ENCODE results near the gene SLC2A4. TPM values are rescaled to one million over a fixed set of nuclear protein-coding genes. Genes with fewer than 3 reads are reported as not detected.

SLC2A4 gene
- 1 to 10 TPM in 2 of 4 donors, under 1 TPM in 2; 0.31 to 5.0 (median 1.2) TPM for polyA plus RNA-seq
- long read RNA-seq, donor 1, result 0 reads
- long read RNA-seq, donor 2, result 0 reads
- long read RNA-seq, donor 3, result 0 reads
- long read RNA-seq, donor 4, result 0 reads
- long read RNA-seq, donor 5, result 0 reads
- long read RNA-seq, donor 6, result 0 reads
- long read RNA-seq, donor 7, transcript SLC2A4-201 (11 exons, 3,426 nt), result major isoform, 10 of 12 reads
- long read RNA-seq, donor 7, partial matches to known transcripts, result 0 of 12 reads
- long read RNA-seq, donor 7, other reads (novel, unspliced or antisense), result 0 of 12 reads
- long read RNA-seq, donor 8, result 0 reads
- long read RNA-seq, donor 9, result 0 reads
- long read RNA-seq, donor 10, result 0 reads

GRCh38 chr17:7281074-7281952 lies at the start of gene SLC2A4:
Gene SLC2A4, plus strand, starts transcription at chr17:7281718. Its CDS starts 217 bp downstream, at chr17:7281935.
- Histone ChIP-seq H3K27ac (ENCODE audit: low read depth in 1 of 3, low read length in 2 of 3) (peak within 1 kb of the TSS in 2 of 3 donors; percentile 6 to 82), H3K9me3 (ENCODE audit: control insufficient read depth in 2 of 2, insufficient read depth in 1 of 2, low read depth in 1 of 2, low read length in 1 of 2) (no peaks in the 10 kb centered on the region), H3K27me3 (ENCODE audit: control insufficient read depth in 3 of 3, insufficient read depth in 3 of 3, low read length in 3 of 3) (peaks cover 0 to 17% (median 0%) of the 10 kb centered on the region in 3 donors), H3K4me3 (ENCODE audit: low read depth in 1 of 3, low read length in 3 of 3) (peak within 1 kb of the TSS in 2 of 3 donors; percentile 44 to 48), H3K4me1 (ENCODE audit: control insufficient read depth in 3 of 3, insufficient read depth in 2 of 3, low read depth in 1 of 3, low read length in 2 of 3) (peaks cover 0 to 30% (median 0%) of the 10 kb centered on the region in 3 donors), H3K36me3 (ENCODE audit: control insufficient read depth in 3 of 3, insufficient read depth in 2 of 3, low read depth in 1 of 3, low read length in 3 of 3) (no peaks in the 10 kb centered on the region)
- FAIRE-seq (no peak), DNase-seq (peak; percentile 94 to 97)
- WGBS, 3 donors, result 0 to 1% (median 0%) methylated on average over 50 to 71 of the region's 71 CpGs

- no peak overlapping the region for H3K27ac ChIP-seq (ENCODE audit: low read depth in 1 of 3, low read length in 2 of 3)
- FAIRE-seq (no peak), DNase-seq (no peak)
- peaks cover 2 to 38% (median 4%) of the 10 kb centered on the region in 3 donors for H3K4me1 ChIP-seq (ENCODE audit: control insufficient read depth in 3 of 3, insufficient read depth in 2 of 3, low read depth in 1 of 3, low read length in 2 of 3)
- no peaks in the 10 kb centered on the region for H3K9me3 ChIP-seq (ENCODE audit: control insufficient read depth in 2 of 2, insufficient read depth in 1 of 2, low read depth in 1 of 2, low read length in 1 of 2)
- H3K4me3 ChIP-seq (ENCODE audit: low read depth in 1 of 3, low read length in 3 of 3), result no peak overlapping the region
- H3K36me3 ChIP-seq (ENCODE audit: control insufficient read depth in 3 of 3, insufficient read depth in 2 of 3, low read depth in 1 of 3, low read length in 3 of 3), result peaks cover 6 to 69% (median 7%) of the 10 kb centered on the region in 3 donors
- H3K27me3 ChIP-seq (ENCODE audit: control insufficient read depth in 3 of 3, insufficient read depth in 3 of 3, low read length in 3 of 3), result no peaks in the 10 kb centered on the region
- 77 to 84% (median 78%) methylated on average over 5 of the region's 5 CpGs for WGBS, 3 donors
These were observed 49.4 kb upstream of the SLC2A4 start for GRCh38 chr17:7232114-7232513.

- DNase-seq, result no peak
- WGBS, 3 donors, result 0 to 3% (median 2%) methylated on average over 9 of the region's 9 CpGs
- H3K36me3 ChIP-seq (ENCODE audit: control insufficient read depth in 3 of 3, insufficient read depth in 2 of 3, low read depth in 1 of 3, low read length in 3 of 3), result peaks cover 6 to 56% (median 7%) of the 10 kb centered on the region in 3 donors
- H3K4me3 ChIP-seq (ENCODE audit: low read depth in 1 of 3, low read length in 3 of 3), result peak overlapping the region; percentile 74 to 93 (median 75)
- FAIRE-seq, result no peak
- H3K9me3 ChIP-seq (ENCODE audit: control insufficient read depth in 2 of 2, insufficient read depth in 1 of 2, low read depth in 1 of 2, low read length in 1 of 2), result no peaks in the 10 kb centered on the region
- peak overlapping the region; percentile 41 to 92 (median 86) for H3K27ac ChIP-seq (ENCODE audit: low read depth in 1 of 3, low read length in 2 of 3)
- no peaks in the 10 kb centered on the region for H3K27me3 ChIP-seq (ENCODE audit: control insufficient read depth in 3 of 3, insufficient read depth in 3 of 3, low read length in 3 of 3)
- H3K4me1 ChIP-seq (ENCODE audit: control insufficient read depth in 3 of 3, insufficient read depth in 2 of 3, low read depth in 1 of 3, low read length in 2 of 3), result peaks cover 2 to 39% (median 4%) of the 10 kb centered on the region in 3 donors
These were observed 47.8 kb upstream of the SLC2A4 start for GRCh38 chr17:7233701-7234082.

GRCh38 chr17:7234083-7234951 lies 47.2 kb upstream of the SLC2A4 start, which contains the start of gene DVL2:
Gene DVL2, minus strand, starts transcription at chr17:7234517. Its CDS starts 255 bp downstream, at chr17:7234262.
- FAIRE-seq, result no peak
- peak within 1 kb of the TSS; percentile 41 to 92 (median 86) for H3K27ac ChIP-seq (ENCODE audit: low read depth in 1 of 3, low read length in 2 of 3)
- no peaks in the 10 kb centered on the region for H3K27me3 ChIP-seq (ENCODE audit: control insufficient read depth in 3 of 3, insufficient read depth in 3 of 3, low read length in 3 of 3)
- no peaks in the 10 kb centered on the region for H3K9me3 ChIP-seq (ENCODE audit: control insufficient read depth in 2 of 2, insufficient read depth in 1 of 2, low read depth in 1 of 2, low read length in 1 of 2)
- H3K36me3 ChIP-seq (ENCODE audit: control insufficient read depth in 3 of 3, insufficient read depth in 2 of 3, low read depth in 1 of 3, low read length in 3 of 3), result peaks cover 2 to 50% (median 5%) of the 10 kb centered on the region in 3 donors
- WGBS, 3 donors, result 0 to 1% (median 0%) methylated on average over 56 to 72 of the region's 72 CpGs
- peak; percentile 95 to 98 for DNase-seq
- peaks cover 2 to 39% (median 4%) of the 10 kb centered on the region in 3 donors for H3K4me1 ChIP-seq (ENCODE audit: control insufficient read depth in 3 of 3, insufficient read depth in 2 of 3, low read depth in 1 of 3, low read length in 2 of 3)
- H3K4me3 ChIP-seq (ENCODE audit: low read depth in 1 of 3, low read length in 3 of 3), result peak within 1 kb of the TSS; percentile 74 to 93 (median 75)

GRCh38 chr17:7235693-7236665 lies 45.5 kb upstream of the SLC2A4 start:
- FAIRE-seq (no peak), DNase-seq (peak in 1 of 2 donors; percentile 64)
- no peaks in the 10 kb centered on the region for H3K27me3 ChIP-seq (ENCODE audit: control insufficient read depth in 3 of 3, insufficient read depth in 3 of 3, low read length in 3 of 3)
- WGBS, 3 donors, result 68 to 82% (median 73%) methylated on average over 22 of the region's 22 CpGs
- H3K36me3 ChIP-seq (ENCODE audit: control insufficient read depth in 3 of 3, insufficient read depth in 2 of 3, low read depth in 1 of 3, low read length in 3 of 3), result peaks cover 2 to 42% (median 5%) of the 10 kb centered on the region in 3 donors
- H3K27ac ChIP-seq (ENCODE audit: low read depth in 1 of 3, low read length in 2 of 3), result peak overlapping the region in 2 of 3 donors; percentile 86 to 92
- peak overlapping the region in 1 of 3 donors; percentile 74 for H3K4me3 ChIP-seq (ENCODE audit: low read depth in 1 of 3, low read length in 3 of 3)
- peaks cover 4 to 49% (median 7%) of the 10 kb centered on the region in 3 donors for H3K4me1 ChIP-seq (ENCODE audit: control insufficient read depth in 3 of 3, insufficient read depth in 2 of 3, low read depth in 1 of 3, low read length in 2 of 3)
- no peaks in the 10 kb centered on the region for H3K9me3 ChIP-seq (ENCODE audit: control insufficient read depth in 2 of 2, insufficient read depth in 1 of 2, low read depth in 1 of 2, low read length in 1 of 2)

- peak overlapping the region in 2 of 3 donors; percentile 59 to 92 for H3K27ac ChIP-seq (ENCODE audit: low read depth in 1 of 3, low read length in 2 of 3)
- DNase-seq (no peak), FAIRE-seq (no peak)
- no peak overlapping the region for H3K4me3 ChIP-seq (ENCODE audit: low read depth in 1 of 3, low read length in 3 of 3)
- H3K9me3 ChIP-seq (ENCODE audit: control insufficient read depth in 2 of 2, insufficient read depth in 1 of 2, low read depth in 1 of 2, low read length in 1 of 2), result no peaks in the 10 kb centered on the region
- H3K4me1 ChIP-seq (ENCODE audit: control insufficient read depth in 3 of 3, insufficient read depth in 2 of 3, low read depth in 1 of 3, low read length in 2 of 3), result peaks cover 4 to 52% (median 7%) of the 10 kb centered on the region in 3 donors
- 79 to 87% (median 80%) methylated on average over 6 of the region's 6 CpGs for WGBS, 3 donors
- H3K27me3 ChIP-seq (ENCODE audit: control insufficient read depth in 3 of 3, insufficient read depth in 3 of 3, low read length in 3 of 3), result no peaks in the 10 kb centered on the region
- peaks cover 2 to 41% (median 5%) of the 10 kb centered on the region in 3 donors for H3K36me3 ChIP-seq (ENCODE audit: control insufficient read depth in 3 of 3, insufficient read depth in 2 of 3, low read depth in 1 of 3, low read length in 3 of 3)
These were observed 44.7 kb upstream of the SLC2A4 start for GRCh38 chr17:7236808-7237207.

- Histone ChIP-seq H3K36me3 (ENCODE audit: control insufficient read depth in 3 of 3, insufficient read depth in 2 of 3, low read depth in 1 of 3, low read length in 3 of 3) (peaks cover 2 to 41% (median 5%) of the 10 kb centered on the region in 3 donors), H3K9me3 (ENCODE audit: control insufficient read depth in 2 of 2, insufficient read depth in 1 of 2, low read depth in 1 of 2, low read length in 1 of 2) (no peaks in the 10 kb centered on the region), H3K27me3 (ENCODE audit: control insufficient read depth in 3 of 3, insufficient read depth in 3 of 3, low read length in 3 of 3) (no peaks in the 10 kb centered on the region), H3K27ac (ENCODE audit: low read depth in 1 of 3, low read length in 2 of 3) (peak overlapping the region; percentile 59 to 92 (median 91)), H3K4me1 (ENCODE audit: control insufficient read depth in 3 of 3, insufficient read depth in 2 of 3, low read depth in 1 of 3, low read length in 2 of 3) (peaks cover 4 to 48% (median 6%) of the 10 kb centered on the region in 3 donors), H3K4me3 (ENCODE audit: low read depth in 1 of 3, low read length in 3 of 3) (peak overlapping the region; percentile 93 to 99 (median 95))
- no peak for FAIRE-seq
- 15 to 26% (median 24%) methylated on average over 6 of the region's 6 CpGs for WGBS, 3 donors
- no peak for DNase-seq
These were observed 44.2 kb upstream of the SLC2A4 start for GRCh38 chr17:7237266-7237760.

Data from small intestine (tissue), 16 donors.